ENCODE measurements around the gene ZNF333. TPM values are rescaled to one million over a fixed set of nuclear protein-coding genes. Genes with fewer than 3 reads are reported as not detected.

Gene ZNF333
- total RNA-seq, 1 donor from 2014 or later = 33.6 TPM

GRCh38 chr19:14732510-14732909 is 42.7 kb downstream of the ZNF333 start:
- no peaks in the 10 kb centered on the region for H3K4me1 Mint-ChIP-seq
- TF ChIP-seq CTCF (IDR thresholded peaks at IDR 0.05; ENCODE audit: unreplicated experiment) = no peak
- no peak overlapping the region for H3K27ac Mint-ChIP-seq
- DNase-seq (ENCODE audit: low spot score in 2 of 2, unreplicated experiment in 2 of 2) = no peak
- no peaks in the 10 kb centered on the region for H3K27me3 Mint-ChIP-seq (ENCODE audit: low read depth)
- H3K36me3 Mint-ChIP-seq = no peaks in the 10 kb centered on the region
- no peak overlapping the region for H3K4me3 Mint-ChIP-seq
- peaks cover 61% of the 10 kb centered on the region for H3K9me3 Mint-ChIP-seq

GRCh38 chr19:14733574-14733973 is 43.7 kb downstream of the ZNF333 start:
- Mint-ChIP-seq H3K27me3 (ENCODE audit: low read depth) (no peaks in the 10 kb centered on the region), H3K4me3 (no peak overlapping the region), H3K9me3 (peaks cover 60% of the 10 kb centered on the region), H3K27ac (no peak overlapping the region), H3K4me1 (no peaks in the 10 kb centered on the region), H3K36me3 (no peaks in the 10 kb centered on the region)
- no peak for TF ChIP-seq CTCF (IDR thresholded peaks at IDR 0.05; ENCODE audit: unreplicated experiment)
- DNase-seq (ENCODE audit: low spot score in 2 of 2, unreplicated experiment in 2 of 2) = no peak

- Mint-ChIP-seq H3K36me3 (no peaks in the 10 kb centered on the region), H3K27me3 (ENCODE audit: low read depth) (no peaks in the 10 kb centered on the region), H3K4me3 (no peak overlapping the region), H3K9me3 (peaks cover 59% of the 10 kb centered on the region), H3K27ac (no peak overlapping the region), H3K4me1 (no peaks in the 10 kb centered on the region)
- TF ChIP-seq CTCF (IDR thresholded peaks at IDR 0.05; ENCODE audit: unreplicated experiment) = no peak
- DNase-seq (ENCODE audit: low spot score in 2 of 2, unreplicated experiment in 2 of 2) = no peak
These were observed 46.1 kb downstream of the ZNF333 start for GRCh38 chr19:14735915-14736314.

- no peak overlapping the region for H3K27ac Mint-ChIP-seq
- H3K4me3 Mint-ChIP-seq = no peak overlapping the region
- H3K4me1 Mint-ChIP-seq = no peaks in the 10 kb centered on the region
- DNase-seq (ENCODE audit: low spot score in 2 of 2, unreplicated experiment in 2 of 2) = no peak
- no peak for TF ChIP-seq CTCF (IDR thresholded peaks at IDR 0.05; ENCODE audit: unreplicated experiment)
- peaks cover 37% of the 10 kb centered on the region for H3K9me3 Mint-ChIP-seq
- H3K27me3 Mint-ChIP-seq (ENCODE audit: low read depth) = no peaks in the 10 kb centered on the region
- no peaks in the 10 kb centered on the region for H3K36me3 Mint-ChIP-seq
These were observed 57.0 kb downstream of the ZNF333 start for GRCh38 chr19:14746886-14747285.

GRCh38 chr19:14748601-14749000 is 58.8 kb downstream of the ZNF333 start:
- Mint-ChIP-seq H3K27ac (no peak overlapping the region), H3K4me3 (no peak overlapping the region), H3K9me3 (peaks cover 26% of the 10 kb centered on the region), H3K36me3 (no peaks in the 10 kb centered on the region), H3K4me1 (no peaks in the 10 kb centered on the region), H3K27me3 (ENCODE audit: low read depth) (no peaks in the 10 kb centered on the region)
- DNase-seq (ENCODE audit: low spot score in 2 of 2, unreplicated experiment in 2 of 2) = no peak
- TF ChIP-seq CTCF (IDR thresholded peaks at IDR 0.05; ENCODE audit: unreplicated experiment) = no peak

- Mint-ChIP-seq H3K27ac (no peak overlapping the region), H3K4me3 (peak overlapping the region; percentile 47), H3K27me3 (ENCODE audit: low read depth) (peaks cover 3% of the 10 kb centered on the region), H3K4me1 (no peaks in the 10 kb centered on the region), H3K36me3 (no peaks in the 10 kb centered on the region), H3K9me3 (peaks cover 40% of the 10 kb centered on the region)
- no peak for DNase-seq (ENCODE audit: low spot score in 2 of 2, unreplicated experiment in 2 of 2)
- no peak for TF ChIP-seq CTCF (IDR thresholded peaks at IDR 0.05; ENCODE audit: unreplicated experiment)
These were observed 69.0 kb downstream of the ZNF333 start for GRCh38 chr19:14758816-14759215.
